ENCODE data around the gene ANAPC16. TPM values are rescaled to one million over a fixed set of nuclear protein-coding genes. Genes with fewer than 3 reads are reported as not detected.
"Not testable (repeated sequence)": the region's sequence is repeated elsewhere in the genome, so short reads cannot be mapped to it uniquely, and the experiment has no call there.

Gene ANAPC16
- total and polyA plus RNA-seq, 11 donors = 124 to 242 (median 179) TPM

GRCh38 chr10:72223743-72224101 lies 7.9 kb downstream of the ANAPC16 start:
- H3K4me3 ChIP-seq = no peak overlapping the region
- no peaks in the 10 kb centered on the region for H3K27me3 ChIP-seq
- H3K9me3 ChIP-seq = no peaks in the 10 kb centered on the region
- peak overlapping the region in 11 of 12 donors; percentile 14 to 78 (median 58) for H3K27ac ChIP-seq
- ATAC-seq (peak; percentile 13 to 61 (median 32)), DNase-seq (no peak)
- 47 to 69% (median 66%) methylated on average over 1 of the region's 1 CpG for WGBS, 4 donors
- no peak for TF ChIP-seq POLR2A (IDR thresholded peaks at IDR 0.05)
- H3K4me1 ChIP-seq = peaks cover 0 to 57% (median 21%) of the 10 kb centered on the region in 12 donors
- intact Hi-C loops (cut with DNase I) = loop anchor here in 7 of 10 donors (2.0 to 10.0 kb wide), 11 partner anchors 51 to 269 kb away; no protein-coding TSS in a partner anchor
- H3K36me3 ChIP-seq = peaks cover 0 to 70% (median 45%) of the 10 kb centered on the region in 9 donors

GRCh38 chr10:72224191-72224590 lies 8.4 kb downstream of the ANAPC16 start:
- peaks cover 0 to 73% (median 45%) of the 10 kb centered on the region in 9 donors for H3K36me3 ChIP-seq
- intact Hi-C loops (cut with DNase I) = loop anchor here in 5 of 10 donors (5.0 to 10.0 kb wide), 7 partner anchors 92 to 269 kb away; no protein-coding TSS in a partner anchor
- DNase-seq, H3K27me3 ChIP-seq, H3K4me3 ChIP-seq, ATAC-seq, H3K9me3 ChIP-seq: not testable (repeated sequence)
- H3K4me1 ChIP-seq = peaks cover 0 to 57% (median 20%) of the 10 kb centered on the region in 12 donors
- H3K27ac ChIP-seq = peak overlapping the region in 9 of 12 donors; percentile 14 to 78 (median 58)
- WGBS, 4 donors = 84 to 94% (median 91%) methylated on average over 6 of the region's 6 CpGs

DNA sequence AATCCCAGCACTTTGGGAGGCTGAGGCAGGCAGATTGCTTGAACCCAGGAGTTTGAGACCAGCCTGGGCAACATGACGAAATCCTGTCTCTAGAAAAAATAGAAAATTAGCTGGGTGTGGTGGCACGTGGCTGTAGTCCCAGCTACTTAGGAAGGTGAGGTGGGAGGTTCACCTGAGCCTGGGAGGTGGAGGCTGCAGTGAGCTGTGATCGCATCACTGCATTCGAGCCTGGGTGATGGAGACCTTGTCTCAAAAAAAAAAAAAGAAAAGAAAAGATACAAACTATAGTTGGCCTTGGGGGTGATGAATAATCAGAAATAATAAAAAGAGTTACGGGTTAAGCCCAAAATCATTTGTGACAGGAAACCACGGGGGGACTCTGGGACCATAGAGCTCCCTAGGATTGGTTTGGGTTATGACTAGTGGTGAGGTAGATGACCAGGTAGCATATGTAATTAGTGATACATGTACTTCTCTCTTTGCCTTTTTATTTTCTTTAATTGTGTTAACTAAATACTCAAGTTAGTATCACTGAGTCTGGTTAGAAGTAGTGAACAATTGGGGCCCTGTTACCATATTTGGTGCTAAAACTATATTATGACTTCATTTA lies 10.7 kb downstream of the ANAPC16 start:
- H3K4me3 ChIP-seq = no peak overlapping the region
- peaks cover 0 to 59% (median 22%) of the 10 kb centered on the region in 12 donors for H3K4me1 ChIP-seq
- no peaks in the 10 kb centered on the region for H3K9me3 ChIP-seq
- WGBS, 4 donors = 86 to 92% (median 88%) methylated on average over 6 of the region's 6 CpGs
- DNase-seq = no peak
- ATAC-seq = no peak
- no peaks in the 10 kb centered on the region for H3K27me3 ChIP-seq
- no peak overlapping the region for H3K27ac ChIP-seq
- TF ChIP-seq, protein P1, sequence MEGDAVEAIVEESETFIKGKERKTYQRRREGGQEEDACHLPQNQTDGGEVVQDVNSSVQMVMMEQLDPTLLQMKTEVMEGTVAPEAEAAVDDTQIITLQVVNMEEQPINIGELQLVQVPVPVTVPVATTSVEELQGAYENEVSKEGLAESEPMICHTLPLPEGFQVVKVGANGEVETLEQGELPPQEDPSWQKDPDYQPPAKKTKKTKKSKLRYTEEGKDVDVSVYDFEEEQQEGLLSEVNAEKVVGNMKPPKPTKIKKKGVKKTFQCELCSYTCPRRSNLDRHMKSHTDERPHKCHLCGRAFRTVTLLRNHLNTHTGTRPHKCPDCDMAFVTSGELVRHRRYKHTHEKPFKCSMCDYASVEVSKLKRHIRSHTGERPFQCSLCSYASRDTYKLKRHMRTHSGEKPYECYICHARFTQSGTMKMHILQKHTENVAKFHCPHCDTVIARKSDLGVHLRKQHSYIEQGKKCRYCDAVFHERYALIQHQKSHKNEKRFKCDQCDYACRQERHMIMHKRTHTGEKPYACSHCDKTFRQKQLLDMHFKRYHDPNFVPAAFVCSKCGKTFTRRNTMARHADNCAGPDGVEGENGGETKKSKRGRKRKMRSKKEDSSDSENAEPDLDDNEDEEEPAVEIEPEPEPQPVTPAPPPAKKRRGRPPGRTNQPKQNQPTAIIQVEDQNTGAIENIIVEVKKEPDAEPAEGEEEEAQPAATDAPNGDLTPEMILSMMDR (IDR thresholded peaks at IDR 0.05) = no peak
- peaks cover 0 to 80% (median 36%) of the 10 kb centered on the region in 9 donors for H3K36me3 ChIP-seq
- intact Hi-C loops (cut with DNase I) = loop anchor here in 3 of 10 donors (5.0 to 10.0 kb wide), 2 partner anchors 99 to 272 kb away; no protein-coding TSS in a partner anchor

- 83 to 93% (median 88%) methylated on average over 6 of the region's 6 CpGs for WGBS, 4 donors
Measured at GRCh38 chr10:72227826-72228225, 12.0 kb downstream of the ANAPC16 start.

GRCh38 chr10:72228318-72228751 lies 12.5 kb downstream of the ANAPC16 start:
- 44 to 63% (median 55%) methylated on average over 2 of the region's 2 CpGs for WGBS, 4 donors
- no peaks in the 10 kb centered on the region for H3K27me3 ChIP-seq
- TF ChIP-seq, protein P1 (IDR thresholded peaks at IDR 0.05) = no peak
- no peak for TF ChIP-seq POLR2A (IDR thresholded peaks at IDR 0.05)
- intact Hi-C loops (cut with DNase I) = loop anchor here in 3 of 10 donors (5.0 to 10.0 kb wide), 2 partner anchors 101 to 274 kb away; no protein-coding TSS in a partner anchor
- peaks cover 0 to 50% (median 13%) of the 10 kb centered on the region in 12 donors for H3K4me1 ChIP-seq
- no peak overlapping the region for H3K4me3 ChIP-seq
- H3K9me3 ChIP-seq = no peaks in the 10 kb centered on the region
- peak overlapping the region in 6 of 12 donors; percentile 4 to 77 (median 30) for H3K27ac ChIP-seq
- no peak for ATAC-seq
- peaks cover 0 to 96% (median 51%) of the 10 kb centered on the region in 9 donors for H3K36me3 ChIP-seq
- DNase-seq = no peak

More at GRCh38 chr10:72227826-72228225, 12.0 kb downstream of the ANAPC16 start:
- intact Hi-C loops (cut with DNase I) = loop anchor here in 3 of 10 donors (5.0 to 10.0 kb wide), 2 partner anchors 101 to 273 kb away; no protein-coding TSS in a partner anchor
- peaks cover 0 to 51% (median 18%) of the 10 kb centered on the region in 12 donors for H3K4me1 ChIP-seq
- H3K9me3 ChIP-seq = no peaks in the 10 kb centered on the region
- H3K27ac ChIP-seq = peak overlapping the region in 4 of 12 donors; percentile 23 to 77 (median 44)
- H3K27me3 ChIP-seq = no peaks in the 10 kb centered on the region
- TF ChIP-seq, protein P1 (IDR thresholded peaks at IDR 0.05) = no peak
- no peak for TF ChIP-seq POLR2A (IDR thresholded peaks at IDR 0.05)
- H3K36me3 ChIP-seq = peaks cover 0 to 91% (median 46%) of the 10 kb centered on the region in 9 donors
- no peak overlapping the region for H3K4me3 ChIP-seq
- ATAC-seq (no peak), DNase-seq (no peak)
